BJ (cell line): ENCODE results near the gene TRAK1. TPM values are rescaled to one million over a fixed set of nuclear protein-coding genes. Genes with fewer than 3 reads are reported as not detected.

Experiments used
- CTCF ChIA-PET: fragments of 350-600 bp; formaldehyde crosslinking; extraction: SDS; loops from one replicate; lab custom pipeline; 2021; ENCODE audit warnings: antibody characterized with exemption, inconsistent platforms; lab: Yijun Ruan, JAX
- POLR2A ChIA-PET: fragments of 300-600 bp; sonication (Branson Sonifier 250); formaldehyde crosslinking; extraction: SDS; loops from one replicate; lab custom pipeline; 2021; ENCODE audit warnings: antibody characterized with exemption; lab: Charles Lee
- DNase-seq: peaks from one replicate; pipeline ENCODE4 v3.0.0-alpha.2; 2011; ENCODE audit warnings: low read depth
- H3K27me3 ChIP-seq: 2 replicates; pipeline ENCODE4 v1.6.0; 2011; ENCODE audit warnings: low read length; ENCODE audit not compliant: control insufficient read depth, insufficient read depth
- H3K36me3 ChIP-seq: 2 replicates; pipeline ENCODE4 v1.5.1; 2011; ENCODE audit warnings: low read length; ENCODE audit not compliant: control insufficient read depth, insufficient read depth
- H3K4me3 ChIP-seq: 2 replicates; pipeline ENCODE4 v1.5.1; 2011; ENCODE audit warnings: low read depth, mild to moderate bottlenecking, control low read depth, low read length
- CTCF ChIP-seq: IDR thresholded peaks from 2 replicates; pipeline ENCODE4 v1.5.1; 2011; ENCODE audit warnings: low read depth, mild to moderate bottlenecking, control low read depth, inconsistent platforms, low read length, moderate library complexity; ENCODE audit not compliant: insufficient read depth
- polyA plus RNA-seq: library from polyadenylated mRNA; depleted of rRNA; stranded (reverse); fragments of >200 nt; gene quantifications from 2 replicates; pipeline ENCODE4 v1.2.3, GENCODE V29; 2011; rRNA removed
- small RNA-seq: library from RNA; depleted of rRNA; stranded (forward); fragments of <200 nt; gene quantifications from one replicate; pipeline ENCODE3, GENCODE V24; 2012; ENCODE audit warnings: low replicate concordance, low read depth; ENCODE audit not compliant: insufficient read length

The TRAK1 gene
- polyA plus RNA-seq, 1 experiment = 36.3 TPM

DNA sequence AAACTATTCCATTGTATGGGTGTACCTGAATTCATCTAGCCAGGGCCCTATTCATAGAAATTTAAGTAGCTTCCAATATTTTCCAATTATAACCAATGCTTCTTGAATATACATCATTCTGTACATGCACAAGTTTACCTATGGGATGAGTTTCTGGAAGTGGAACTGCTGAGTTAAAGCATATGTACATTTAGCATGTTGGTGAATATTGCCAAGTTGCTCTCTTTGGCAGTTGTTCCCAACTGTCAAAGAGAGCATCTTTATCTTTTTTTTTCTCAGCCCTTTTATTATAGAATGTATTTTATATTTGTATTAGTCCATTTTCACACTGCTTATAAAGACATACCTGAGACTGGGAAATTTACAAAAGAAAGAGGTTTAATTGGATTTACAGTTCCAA, 183.1 kb downstream of the TRAK1 start:
- ChIA-PET CTCF (no interaction called here), POLR2A (no interaction called here)
- Histone ChIP-seq H3K27me3 (peaks cover 6% of the 10 kb centered on the region; the same call in 1 of the 2 replicates), H3K36me3 (no peaks in the 10 kb centered on the region), H3K4me3 (no peak overlapping the region)
- DNase-seq = no peak
- no peak for TF ChIP-seq CTCF

DNA sequence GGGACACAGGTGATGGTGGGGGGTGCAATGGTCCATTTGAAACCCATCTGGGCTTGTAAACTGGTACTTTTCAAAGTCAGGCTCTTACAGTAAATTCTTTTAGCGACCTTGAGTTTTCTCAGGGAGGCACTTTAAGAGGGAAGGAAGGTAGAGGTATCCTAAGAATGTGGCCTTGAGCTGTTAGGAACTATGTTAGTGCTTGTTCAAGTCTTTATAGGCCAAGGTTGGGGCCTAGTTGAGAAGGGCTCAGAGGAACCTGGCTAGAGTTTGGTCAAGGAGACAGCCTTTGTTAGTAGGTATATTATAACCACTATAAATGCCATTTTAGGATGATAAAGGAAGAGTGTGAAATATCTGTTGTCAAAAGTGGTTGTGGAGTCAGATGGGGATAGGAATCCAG, 184.1 kb downstream of the TRAK1 start:
- Histone ChIP-seq H3K36me3 (no peaks in the 10 kb centered on the region), H3K27me3 (peaks cover 2% of the 10 kb centered on the region; the same call in 1 of the 2 replicates), H3K4me3 (no peak overlapping the region)
- no peak for TF ChIP-seq CTCF
- POLR2A ChIA-PET = no interaction called here
- CTCF ChIA-PET = no interaction called here
- DNase-seq = no peak

Small RNAs within 50 kb of the gene (small RNA-seq; reads per million reads assigned to genes)
- gene RNU4-78P = not detected

Other genes with a start within 250 kb of the TRAK1 start
- gene ULK4, start 129.3 kb upstream of the TRAK1 start, polyA plus RNA-seq = 1.6 and 2.7 TPM in 2 replicates
- 0.16 TPM in 1 of 2 replicates, not detected in the other for gene CCK, start 174.8 kb downstream of the TRAK1 start, polyA plus RNA-seq